ENCODE results near the gene OR2M4. TPM values are rescaled to one million over a fixed set of nuclear protein-coding genes. Genes with fewer than 3 reads are reported as not detected.

Gene OR2M4, protein sequence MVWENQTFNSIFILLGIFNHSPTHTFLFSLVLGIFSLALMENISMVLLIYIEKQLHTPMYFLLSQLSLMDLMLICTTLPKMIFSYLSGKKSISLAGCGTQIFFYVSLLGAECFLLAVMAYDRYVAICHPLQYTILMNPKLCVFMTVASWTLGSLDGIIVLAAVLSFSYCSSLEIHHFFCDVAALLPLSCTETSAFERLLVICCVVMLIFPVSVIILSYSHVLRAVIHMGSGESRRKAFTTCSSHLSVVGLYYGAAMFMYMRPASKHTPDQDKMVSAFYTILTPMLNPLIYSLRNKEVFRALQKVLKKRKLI
- not detected for total RNA-seq

DNA sequence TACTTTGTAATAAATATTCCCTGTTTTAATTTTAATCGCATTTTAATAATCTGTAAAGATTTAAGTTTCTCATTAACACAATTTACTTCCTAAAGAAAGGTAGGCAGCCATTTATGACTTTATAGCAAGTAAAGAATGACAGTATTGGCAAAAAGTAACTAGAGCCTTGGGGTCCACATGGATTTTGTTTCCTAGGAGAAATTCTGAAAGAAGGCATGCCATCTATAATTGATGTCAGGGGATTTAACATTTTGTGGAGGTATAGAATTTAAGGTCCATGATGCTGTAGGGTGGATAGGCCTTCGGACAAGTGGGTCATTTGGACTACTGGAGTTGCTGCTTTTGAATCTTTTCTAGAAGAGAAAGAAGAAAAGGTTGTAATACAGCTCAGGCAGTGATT, at the start of gene OR2M4:
TSS of gene OR2M4 (plus strand) at position 301 of the 400 bp plus-strand sequence. CDS start 7,512 bp downstream, outside the sequence.
- TF ChIP-seq, protein P1, sequence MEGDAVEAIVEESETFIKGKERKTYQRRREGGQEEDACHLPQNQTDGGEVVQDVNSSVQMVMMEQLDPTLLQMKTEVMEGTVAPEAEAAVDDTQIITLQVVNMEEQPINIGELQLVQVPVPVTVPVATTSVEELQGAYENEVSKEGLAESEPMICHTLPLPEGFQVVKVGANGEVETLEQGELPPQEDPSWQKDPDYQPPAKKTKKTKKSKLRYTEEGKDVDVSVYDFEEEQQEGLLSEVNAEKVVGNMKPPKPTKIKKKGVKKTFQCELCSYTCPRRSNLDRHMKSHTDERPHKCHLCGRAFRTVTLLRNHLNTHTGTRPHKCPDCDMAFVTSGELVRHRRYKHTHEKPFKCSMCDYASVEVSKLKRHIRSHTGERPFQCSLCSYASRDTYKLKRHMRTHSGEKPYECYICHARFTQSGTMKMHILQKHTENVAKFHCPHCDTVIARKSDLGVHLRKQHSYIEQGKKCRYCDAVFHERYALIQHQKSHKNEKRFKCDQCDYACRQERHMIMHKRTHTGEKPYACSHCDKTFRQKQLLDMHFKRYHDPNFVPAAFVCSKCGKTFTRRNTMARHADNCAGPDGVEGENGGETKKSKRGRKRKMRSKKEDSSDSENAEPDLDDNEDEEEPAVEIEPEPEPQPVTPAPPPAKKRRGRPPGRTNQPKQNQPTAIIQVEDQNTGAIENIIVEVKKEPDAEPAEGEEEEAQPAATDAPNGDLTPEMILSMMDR (IDR thresholded peaks at IDR 0.05; ENCODE audit: low read depth), result no peak

DNA sequence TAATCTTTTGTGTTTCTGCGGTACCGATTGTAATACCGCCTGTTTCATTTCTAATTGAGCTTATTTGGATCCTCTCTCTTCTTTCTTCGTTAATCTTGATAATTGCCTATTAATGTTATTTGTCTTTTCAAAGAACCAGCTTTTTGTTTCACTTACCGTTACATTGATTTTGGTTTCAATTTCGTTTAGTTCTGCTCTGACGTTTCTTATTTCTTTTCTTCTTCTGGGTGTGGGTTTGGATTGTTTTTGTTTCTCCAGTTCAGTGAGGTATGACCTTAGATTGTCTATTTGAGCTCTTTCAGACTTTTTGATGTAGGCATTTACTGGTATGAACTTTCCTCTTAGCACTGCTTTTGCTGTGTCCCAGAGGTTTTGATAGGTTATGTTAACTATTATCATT, 47.2 kb upstream of the OR2M4 start:
- TF ChIP-seq, protein P1 (IDR thresholded peaks at IDR 0.05; ENCODE audit: low read depth), result no peak

DNA sequence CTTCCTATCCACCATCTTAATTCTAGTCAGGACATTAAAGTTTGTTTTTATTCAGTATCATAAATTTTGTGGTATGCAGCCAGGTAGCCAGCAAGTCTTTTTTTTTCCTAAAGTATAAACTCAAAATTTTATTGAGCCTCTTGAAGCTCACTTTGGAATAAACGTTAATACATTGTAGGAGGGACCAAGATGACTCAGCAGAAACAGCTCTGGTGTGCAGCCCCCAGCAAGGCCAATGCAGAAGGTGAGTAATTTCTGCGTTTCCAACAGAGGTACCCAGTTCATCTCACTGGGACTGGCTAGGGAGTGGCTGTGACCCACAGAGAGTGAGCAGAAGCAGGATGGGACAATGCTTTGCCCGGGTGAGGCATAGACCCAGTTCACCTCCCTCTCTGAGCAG, 43.9 kb upstream of the OR2M4 start:
- TF ChIP-seq, protein P1 (IDR thresholded peaks at IDR 0.05; ENCODE audit: low read depth), result no peak

DNA sequence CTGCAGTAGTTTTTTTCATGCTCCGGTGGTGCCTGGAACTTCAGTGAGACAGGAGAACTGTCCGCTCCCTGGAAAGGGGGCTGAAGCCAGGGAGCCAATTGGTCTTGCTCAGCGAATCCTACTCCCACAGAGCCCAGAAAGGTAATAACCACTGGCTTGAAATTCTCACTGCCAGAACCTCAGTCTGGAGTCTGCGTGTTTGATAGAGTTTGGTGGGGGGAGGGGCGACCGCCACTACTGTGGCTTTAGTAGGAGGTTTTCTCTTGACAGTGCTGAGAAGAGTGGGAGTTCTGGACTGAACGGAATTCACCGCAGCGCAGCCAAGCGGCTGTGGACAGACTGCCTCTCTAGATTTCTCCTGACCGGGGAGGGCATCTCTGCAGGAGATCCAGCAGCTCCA, 42.2 kb upstream of the OR2M4 start:
- TF ChIP-seq, protein P1 (IDR thresholded peaks at IDR 0.05; ENCODE audit: low read depth), result no peak

DNA sequence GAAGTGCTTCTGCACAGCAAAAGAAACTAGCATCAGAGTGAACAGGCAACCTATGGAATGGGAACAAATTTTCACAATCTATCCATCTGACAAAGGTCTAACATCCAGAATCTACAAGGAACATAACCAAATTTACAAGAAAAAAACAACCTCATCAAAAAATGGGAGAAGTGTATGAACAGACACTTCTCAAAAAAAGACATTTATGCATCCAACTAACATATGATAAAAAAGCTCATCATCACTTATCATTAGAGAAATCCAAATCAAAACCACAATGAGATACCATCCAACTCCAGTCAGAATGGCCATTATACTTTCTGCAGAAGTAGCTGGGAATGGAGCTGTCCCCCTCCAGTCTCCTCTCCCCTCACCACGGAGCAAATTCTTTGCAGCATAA, 37.1 kb upstream of the OR2M4 start:
- TF ChIP-seq, protein P1 (IDR thresholded peaks at IDR 0.05; ENCODE audit: low read depth), result no peak

DNA sequence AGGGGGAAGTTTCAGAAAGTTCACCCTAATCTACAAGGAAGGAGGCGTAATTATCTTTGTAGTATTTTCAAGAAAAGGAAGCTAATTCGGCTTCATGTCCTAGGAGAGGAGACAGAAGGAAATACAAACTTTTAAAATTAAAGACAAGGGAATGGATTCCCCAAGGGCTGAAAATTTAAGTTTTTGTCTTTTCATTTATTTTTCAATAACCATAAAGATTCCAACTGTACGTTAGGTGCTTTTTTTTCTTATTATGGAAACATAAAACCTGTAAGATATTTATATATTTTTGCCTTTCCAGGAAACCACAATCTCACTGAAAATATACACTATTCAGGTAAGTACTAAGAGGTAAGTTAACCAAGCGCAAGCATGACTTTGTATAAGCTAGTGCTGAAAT, 34.3 kb upstream of the OR2M4 start, which contains the start of gene OR2M3:
TSS of gene OR2M3 (plus strand) at position 301 of the 400 bp plus-strand sequence. CDS start 5,803 bp downstream, outside the sequence.
- TF ChIP-seq, protein P1 (IDR thresholded peaks at IDR 0.05; ENCODE audit: low read depth), result no peak

DNA sequence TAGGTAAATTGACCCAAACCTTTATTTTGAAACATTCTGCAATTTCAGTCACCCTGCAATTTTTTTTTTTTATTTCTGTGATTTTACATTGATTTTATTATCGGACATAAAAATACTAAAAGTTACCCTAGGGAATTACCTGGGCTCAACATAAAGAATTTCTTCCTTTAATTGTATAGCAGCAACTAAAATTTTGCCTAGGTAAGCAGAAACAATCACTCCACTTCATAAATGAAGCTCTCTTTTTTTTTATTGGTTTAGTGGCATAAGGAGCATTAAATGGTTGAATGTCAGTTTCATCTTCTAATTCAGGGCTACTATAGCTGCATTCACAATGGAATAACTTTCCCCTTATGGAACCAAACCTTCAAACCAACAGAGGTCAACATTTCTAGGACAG, 15.3 kb upstream of the OR2M4 start:
- TF ChIP-seq, protein P1 (IDR thresholded peaks at IDR 0.05; ENCODE audit: low read depth), result no peak

All from subcutaneous adipose tissue (tissue), 4 donors.